WI38 (cell line): ENCODE results near the gene ETS1.
"Not testable (repeated sequence)": the region's sequence is repeated elsewhere in the genome, so short reads cannot be mapped to it uniquely, and the experiment has no call there.

Source experiments
- H3K4me3 ChIP-seq: 2 replicates; pipeline ENCODE4 v1.5.1; 2011; ENCODE audit warnings: low read depth, mild to moderate bottlenecking, control low read depth, low read length
- CTCF ChIP-seq: IDR thresholded peaks from 2 replicates; pipeline ENCODE4 v1.5.1; 2012; ENCODE audit warnings: low read depth, mild to moderate bottlenecking, control low read depth, low read length

Gene ETS1

DNA sequence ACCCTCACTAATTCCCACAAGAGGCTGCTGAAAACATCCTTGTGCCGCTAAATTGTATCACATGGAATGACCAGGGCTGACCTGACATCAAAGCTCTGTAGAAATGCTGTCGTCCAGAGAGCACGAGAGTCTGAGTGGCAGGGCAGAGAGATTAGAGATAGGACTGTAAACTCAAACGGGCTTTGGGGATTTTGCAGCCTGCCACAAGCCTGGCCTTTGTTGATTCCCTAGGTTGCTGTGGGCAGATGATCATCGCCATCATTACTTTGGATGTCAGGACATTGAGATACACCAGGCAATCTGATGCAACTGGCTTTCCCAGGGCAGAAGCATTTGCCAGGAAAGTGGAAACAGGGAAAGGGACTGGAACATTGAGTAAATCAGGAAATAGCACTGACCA is 131.6 kb downstream of the ETS1 start:
- no peak for TF ChIP-seq CTCF
- H3K4me3 ChIP-seq, result no peak overlapping the region

DNA sequence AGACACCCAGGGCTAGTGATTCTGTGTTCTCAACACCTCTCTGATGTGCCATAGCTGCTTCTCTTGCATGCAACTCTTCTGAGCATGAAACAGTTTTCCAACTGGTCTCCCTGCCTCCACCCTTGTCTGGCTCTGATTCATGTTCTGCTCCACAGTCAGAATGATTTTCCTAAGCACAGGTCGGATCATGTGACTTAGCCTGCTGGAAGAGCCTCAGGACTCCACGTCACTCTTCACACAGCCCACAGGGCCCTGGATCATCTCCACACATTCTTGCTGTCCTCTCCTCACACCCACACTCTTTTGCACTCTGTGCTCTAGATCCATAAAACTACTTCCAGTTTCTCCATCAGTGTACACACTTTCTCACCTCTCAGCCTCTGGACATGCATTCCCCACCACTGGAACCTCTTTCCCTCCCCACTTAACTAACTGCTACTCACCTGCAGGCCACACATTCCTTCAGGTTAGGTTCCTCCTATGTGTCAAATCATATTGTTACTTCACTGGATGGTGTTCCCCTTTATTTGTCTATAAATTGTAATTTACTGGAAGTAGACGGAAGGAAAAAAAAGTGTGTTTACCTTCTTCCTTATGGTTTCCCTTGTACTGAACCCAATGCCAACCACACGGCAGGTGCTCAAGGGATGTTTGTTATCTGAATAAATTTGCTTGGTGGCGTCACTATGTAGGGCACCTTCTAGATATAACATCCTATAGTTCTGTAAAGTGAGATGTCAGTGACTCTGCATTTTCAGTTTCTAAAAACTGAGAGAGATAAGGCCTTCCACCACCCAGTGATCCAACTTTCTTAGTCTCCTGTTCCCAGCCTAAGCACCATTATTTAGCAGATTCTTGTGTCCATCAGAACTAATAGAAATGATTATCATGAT is 133.7 kb downstream of the ETS1 start:
- no peak overlapping the region for H3K4me3 ChIP-seq
- no peak for TF ChIP-seq CTCF

DNA sequence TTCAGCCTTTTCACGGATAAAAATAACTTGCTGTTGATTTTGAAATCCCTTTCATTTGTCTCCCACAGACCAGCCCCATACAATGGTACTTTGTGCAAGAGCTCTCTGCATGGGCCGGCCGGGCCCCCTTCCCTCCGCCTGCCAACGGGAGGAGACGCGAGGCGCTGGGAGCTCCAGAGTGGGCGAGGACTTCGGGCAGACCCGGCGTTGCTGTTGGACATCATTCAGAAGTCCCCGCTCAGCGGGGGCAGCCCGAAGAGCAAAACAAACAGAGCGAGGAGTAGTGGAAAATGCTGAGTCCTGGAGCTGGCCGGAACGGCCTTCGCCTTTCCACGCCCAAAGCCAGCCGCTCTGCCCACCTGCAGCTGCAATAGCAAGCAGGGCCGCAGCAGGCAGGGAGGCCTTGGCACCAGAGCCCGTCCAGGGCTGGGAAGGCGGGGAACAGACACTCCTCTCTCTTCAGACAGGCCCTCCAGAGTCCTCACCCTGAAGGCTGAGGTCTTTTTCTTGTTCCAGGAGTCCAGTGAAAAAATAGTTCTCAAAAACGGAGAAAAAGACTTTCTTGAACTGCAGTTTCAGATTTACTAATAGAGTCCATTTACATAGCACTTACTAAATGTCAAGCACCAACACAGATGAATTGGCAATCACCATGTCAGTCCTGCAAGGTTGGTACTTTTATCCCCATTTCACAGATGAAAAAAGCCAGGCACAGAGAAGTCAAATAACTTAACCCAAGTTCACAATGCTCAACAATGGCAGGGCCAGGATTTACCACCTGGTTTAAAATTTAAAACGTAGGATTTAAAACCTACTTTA is 135.5 kb downstream of the ETS1 start:
- H3K4me3 ChIP-seq, result no peak overlapping the region
- no peak for TF ChIP-seq CTCF

- no peak for TF ChIP-seq CTCF
- H3K4me3 ChIP-seq, result no peak overlapping the region
Measured at GRCh38 chr11:128450882-128451651, 136.3 kb downstream of the ETS1 start.

- H3K4me3 ChIP-seq, result not testable (repeated sequence)
Measured at GRCh38 chr11:128450425-128450824, 136.9 kb downstream of the ETS1 start.

DNA sequence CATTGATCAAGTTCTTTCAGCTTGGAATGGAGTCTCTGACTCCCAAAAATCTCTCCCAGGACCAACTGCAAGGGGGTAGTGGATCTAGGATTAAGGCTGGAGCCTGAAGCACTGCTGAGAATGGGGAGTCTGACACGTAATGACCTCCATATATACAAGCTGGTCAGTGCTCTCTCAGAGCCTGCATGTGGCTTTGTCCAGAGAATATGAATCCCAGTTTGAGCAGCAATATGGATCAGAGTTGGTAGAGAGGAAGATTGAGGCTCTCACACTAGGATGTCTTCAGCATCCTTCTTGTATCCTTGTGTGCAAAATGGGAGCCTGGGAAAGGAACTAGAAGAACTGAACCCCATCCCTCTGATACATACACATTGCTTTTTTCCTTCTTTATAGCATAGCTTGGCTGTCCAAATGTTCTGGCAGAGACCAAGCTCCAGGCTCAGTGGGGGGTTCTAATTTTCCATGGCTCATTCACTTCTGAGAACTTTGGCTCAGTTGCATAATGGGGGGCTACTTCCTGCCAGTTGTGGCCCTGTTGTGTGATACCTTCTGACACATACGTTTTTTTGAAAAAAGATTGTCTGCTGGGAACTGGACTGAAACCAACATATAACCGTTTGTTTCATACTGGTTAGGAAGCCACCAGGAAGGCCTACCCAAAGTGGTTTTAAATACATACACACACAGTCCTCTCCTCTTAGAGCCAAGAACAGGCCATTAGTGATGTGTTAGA is 138.2 kb downstream of the ETS1 start:
- TF ChIP-seq CTCF, result no peak
- no peak overlapping the region for H3K4me3 ChIP-seq
